ENCODE data around the gene ATP1B3. TPM values are rescaled to one million over a fixed set of nuclear protein-coding genes. Genes with fewer than 3 reads are reported as not detected.
"Not testable (repeated sequence)": the region's sequence is repeated elsewhere in the genome, so short reads cannot be mapped to it uniquely, and the experiment has no call there.

Gene ATP1B3
- total RNA-seq, 5 donors from 2014 or later (not counting 1 experiment from before 2014, with no cell fraction given), result 28.7 to 41.4 (median 35.3) TPM

DNA sequence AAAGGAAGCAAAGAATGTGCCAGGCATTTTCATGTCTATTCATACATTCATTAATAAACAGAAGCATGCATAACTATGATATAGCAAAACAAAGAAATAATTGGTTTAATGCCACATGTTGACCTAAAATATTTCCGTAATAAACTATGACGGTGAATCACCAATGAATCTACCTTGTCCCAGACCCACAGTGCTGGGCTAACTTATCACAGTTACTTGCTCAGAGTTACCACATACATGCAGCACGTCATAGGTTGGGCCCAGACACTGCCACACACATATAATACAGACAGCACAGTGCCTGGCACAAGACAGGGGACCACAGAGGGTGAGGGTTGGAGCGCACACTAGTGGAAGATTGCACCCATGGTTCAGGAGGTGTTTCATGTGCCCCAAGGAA lies 86.9 kb downstream of the ATP1B3 start:
- Histone ChIP-seq H3K27me3 (replicated peaks in 1 of 2; ENCODE audit: control insufficient read depth in 2 of 2, extremely low read depth in 1 of 2, insufficient read depth in 2 of 2, low read length in 1 of 2) (no peaks in the 10 kb centered on the region), H3K27ac (ENCODE audit: low read length) (no peak overlapping the region), H3K36me3 (ENCODE audit: control insufficient read depth in 2 of 2, extremely low read depth in 1 of 2, insufficient read depth in 1 of 2, low read length in 1 of 2) (peaks cover 0 to 21% of the 10 kb centered on the region in 2 donors), H3K4me1 (ENCODE audit: control insufficient read depth in 1 of 2, extremely low read depth in 1 of 2, insufficient read depth in 2 of 2, low read length in 2 of 2) (no peaks in the 10 kb centered on the region), H3K9me3 (no peaks in the 10 kb centered on the region), H3K4me3 (ENCODE audit: control insufficient read depth in 1 of 2, extremely low read depth in 1 of 2, low read length in 1 of 2) (no peak overlapping the region)
- 100% methylated on average over 2 of the region's 4 CpGs for WGBS (ENCODE audit: insufficient coverage)
- Mint-ChIP-seq H3K4me3 (no peak overlapping the region), H3K9me3 (no peaks in the 10 kb centered on the region), H3K27me3 (no peaks in the 10 kb centered on the region), H3K4me1 (no peaks in the 10 kb centered on the region), H3K36me3 (peaks cover 29% of the 10 kb centered on the region), H3K27ac (no peak overlapping the region)
- CTCF ChIA-PET, result interaction anchor here (0.6 to 0.7 kb wide), 3 partner anchors 9 to 1105 kb away, joined by 3 to 5 read pairs (median 4); no protein-coding TSS in a partner anchor
- POLR2A ChIA-PET, result no interaction called here
- ATAC-seq (replicated peaks in 1 of 4) (no peak), DNase-seq (no peak)

DNA sequence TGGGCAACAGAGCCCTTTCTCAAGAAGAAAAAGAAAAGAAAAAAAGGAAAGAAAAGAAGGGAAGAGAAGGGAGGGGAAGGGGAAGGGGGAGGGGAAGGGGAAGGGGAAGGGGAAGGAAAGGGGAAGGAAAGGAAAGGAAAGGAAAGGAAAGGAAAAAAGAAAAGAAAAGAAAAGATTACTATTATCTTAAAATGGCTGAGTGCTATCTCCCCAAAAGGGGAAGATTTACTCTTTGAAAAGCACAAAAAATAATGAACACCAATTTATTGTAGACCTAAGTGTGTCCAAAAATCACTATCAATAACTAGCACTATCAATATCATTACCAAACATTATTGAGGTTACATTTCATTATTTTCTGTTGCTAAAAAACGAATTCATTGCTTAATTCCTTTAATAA lies 89.0 kb downstream of the ATP1B3 start:
- POLR2A ChIA-PET, result no interaction called here
- no peak overlapping the region for H3K27ac Mint-ChIP-seq
- H3K36me3 Mint-ChIP-seq, result peaks cover 22% of the 10 kb centered on the region
- ATAC-seq (replicated peaks in 1 of 4) (no peak), DNase-seq (no peak)
- no peaks in the 10 kb centered on the region for H3K4me1 Mint-ChIP-seq
- WGBS (ENCODE audit: insufficient coverage), result no CpG with 5 or more reads among the region's 1 CpG
- H3K9me3 Mint-ChIP-seq, result no peaks in the 10 kb centered on the region
- H3K27ac ChIP-seq (ENCODE audit: low read length), result no peak overlapping the region
- CTCF ChIA-PET, result interaction anchor here in 1 of 2 donors (0.7 to 1.1 kb wide), 2 partner anchors 7 to 315 kb away, joined by 3 read pairs; no protein-coding TSS in a partner anchor
- no peak overlapping the region for H3K4me3 Mint-ChIP-seq
- no peaks in the 10 kb centered on the region for H3K27me3 ChIP-seq (replicated peaks in 1 of 2; ENCODE audit: control insufficient read depth in 2 of 2, extremely low read depth in 1 of 2, insufficient read depth in 2 of 2, low read length in 1 of 2)
- no peaks in the 10 kb centered on the region for H3K4me1 ChIP-seq (ENCODE audit: control insufficient read depth in 1 of 2, extremely low read depth in 1 of 2, insufficient read depth in 2 of 2, low read length in 2 of 2)
- peaks cover 6 to 9% of the 10 kb centered on the region in 2 donors for H3K36me3 ChIP-seq (ENCODE audit: control insufficient read depth in 2 of 2, extremely low read depth in 1 of 2, insufficient read depth in 1 of 2, low read length in 1 of 2)
- no peaks in the 10 kb centered on the region for H3K27me3 Mint-ChIP-seq
- no peak overlapping the region for H3K4me3 ChIP-seq (ENCODE audit: control insufficient read depth in 1 of 2, extremely low read depth in 1 of 2, low read length in 1 of 2)
- H3K9me3 ChIP-seq, result no peaks in the 10 kb centered on the region

DNA sequence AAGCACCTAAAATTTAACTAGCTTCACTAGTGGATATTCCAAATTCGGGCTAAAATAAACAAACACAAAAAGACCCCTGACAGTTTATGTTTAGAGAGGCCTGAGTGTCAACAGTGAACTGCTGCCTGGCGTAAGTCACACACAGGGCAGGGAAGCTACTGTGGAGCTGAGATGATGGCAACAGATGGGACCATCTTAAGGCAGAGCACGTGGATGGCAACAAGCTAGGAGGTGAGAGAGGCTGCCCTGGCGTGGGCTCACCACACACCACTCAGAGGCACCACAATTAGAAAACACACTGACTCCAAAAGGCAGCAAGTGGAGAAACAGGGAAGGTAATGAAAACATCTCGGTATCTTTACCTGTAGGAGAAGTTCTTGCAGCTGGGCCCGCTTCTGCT lies 93.3 kb downstream of the ATP1B3 start:
- H3K36me3 Mint-ChIP-seq, result peaks cover 25% of the 10 kb centered on the region
- CTCF ChIA-PET, result no interaction called here
- H3K4me3 Mint-ChIP-seq, result no peak overlapping the region
- Histone ChIP-seq H3K4me3 (ENCODE audit: control insufficient read depth in 1 of 2, extremely low read depth in 1 of 2, low read length in 1 of 2) (no peak overlapping the region), H3K36me3 (ENCODE audit: control insufficient read depth in 2 of 2, extremely low read depth in 1 of 2, insufficient read depth in 1 of 2, low read length in 1 of 2) (peaks cover 2 to 6% of the 10 kb centered on the region in 2 donors), H3K27me3 (replicated peaks in 1 of 2; ENCODE audit: control insufficient read depth in 2 of 2, extremely low read depth in 1 of 2, insufficient read depth in 2 of 2, low read length in 1 of 2) (no peaks in the 10 kb centered on the region), H3K4me1 (ENCODE audit: control insufficient read depth in 1 of 2, extremely low read depth in 1 of 2, insufficient read depth in 2 of 2, low read length in 2 of 2) (no peaks in the 10 kb centered on the region), H3K9me3 (no peaks in the 10 kb centered on the region), H3K27ac (ENCODE audit: low read length) (no peak overlapping the region)
- H3K27me3 Mint-ChIP-seq, result no peaks in the 10 kb centered on the region
- H3K4me1 Mint-ChIP-seq, result no peaks in the 10 kb centered on the region
- no peak for ATAC-seq (replicated peaks in 1 of 4)
- WGBS (ENCODE audit: insufficient coverage), result 100% methylated on average over 1 of the region's 6 CpGs
- POLR2A ChIA-PET, result no interaction called here
- H3K27ac Mint-ChIP-seq, result no peak overlapping the region
- H3K9me3 Mint-ChIP-seq, result no peaks in the 10 kb centered on the region
- DNase-seq, result no peak

DNA sequence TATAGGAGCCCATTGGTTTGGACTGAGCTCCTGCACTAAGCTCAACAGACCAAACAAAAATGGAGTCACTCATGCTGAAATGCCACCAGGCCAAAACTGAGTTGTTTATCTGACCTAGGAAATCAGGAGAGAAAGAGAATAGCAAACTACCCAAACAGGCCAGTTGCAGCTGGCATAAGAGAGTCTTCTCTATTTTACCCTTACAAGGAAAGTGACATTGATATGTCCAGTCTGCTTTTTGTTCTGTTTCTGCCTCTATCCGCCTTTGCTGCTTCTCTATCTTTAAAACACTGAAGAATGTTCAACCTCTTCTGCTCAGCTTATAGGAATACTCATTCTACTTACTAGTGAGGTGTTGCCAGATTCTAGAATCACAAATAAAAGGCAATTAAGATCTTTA lies 95.1 kb downstream of the ATP1B3 start:
- H3K4me1 ChIP-seq (ENCODE audit: control insufficient read depth in 1 of 2, extremely low read depth in 1 of 2, insufficient read depth in 2 of 2, low read length in 2 of 2), result no peaks in the 10 kb centered on the region
- peaks cover 2 to 6% of the 10 kb centered on the region in 2 donors for H3K36me3 ChIP-seq (ENCODE audit: control insufficient read depth in 2 of 2, extremely low read depth in 1 of 2, insufficient read depth in 1 of 2, low read length in 1 of 2)
- no peaks in the 10 kb centered on the region for H3K27me3 Mint-ChIP-seq
- no CpG with 5 or more reads among the region's 1 CpG for WGBS (ENCODE audit: insufficient coverage)
- no peak overlapping the region for H3K27ac ChIP-seq (ENCODE audit: low read length)
- no peaks in the 10 kb centered on the region for H3K9me3 ChIP-seq
- peaks cover 31% of the 10 kb centered on the region for H3K36me3 Mint-ChIP-seq
- ATAC-seq (replicated peaks in 1 of 4), result no peak
- ChIA-PET POLR2A (interaction anchor here in 1 of 2 donors (0.6 kb wide), 1 partner anchor 170 kb away, joined by 4 read pairs; no protein-coding TSS in a partner anchor), CTCF (no interaction called here)
- H3K27me3 ChIP-seq (replicated peaks in 1 of 2; ENCODE audit: control insufficient read depth in 2 of 2, extremely low read depth in 1 of 2, insufficient read depth in 2 of 2, low read length in 1 of 2), result no peaks in the 10 kb centered on the region
- H3K27ac Mint-ChIP-seq, result no peak overlapping the region
- no peaks in the 10 kb centered on the region for H3K9me3 Mint-ChIP-seq
- no peak overlapping the region for H3K4me3 Mint-ChIP-seq
- H3K4me3 ChIP-seq (ENCODE audit: control insufficient read depth in 1 of 2, extremely low read depth in 1 of 2, low read length in 1 of 2), result no peak overlapping the region
- no peak for DNase-seq
- no peaks in the 10 kb centered on the region for H3K4me1 Mint-ChIP-seq

DNA sequence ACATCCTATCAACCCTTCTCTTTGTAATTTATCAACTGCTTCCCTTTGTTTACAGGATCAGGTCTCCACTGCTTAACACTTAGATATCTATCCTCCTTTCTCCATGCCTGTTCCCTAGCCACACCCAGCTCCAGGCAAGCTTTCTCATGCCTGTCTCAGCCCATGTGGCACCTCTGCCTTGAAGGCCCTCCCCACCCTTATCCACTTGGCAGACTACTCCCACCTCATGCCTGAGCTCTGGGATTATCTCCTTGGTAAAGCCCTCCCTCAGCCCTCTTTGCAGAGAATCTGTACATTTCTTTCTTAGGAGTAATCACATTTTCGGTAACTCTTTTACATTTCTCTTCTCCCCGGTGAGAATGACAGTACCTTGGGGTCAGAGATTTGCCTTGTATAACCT lies 96.0 kb downstream of the ATP1B3 start:
- ChIA-PET POLR2A (interaction anchor here in 1 of 2 donors (0.7 kb wide), 1 partner anchor 175 kb away, joined by 3 read pairs; no protein-coding TSS in a partner anchor), CTCF (interaction anchor here in 1 of 2 donors (0.7 kb wide), 1 partner anchor 7 kb away, joined by 3 read pairs; no protein-coding TSS in a partner anchor)
- Mint-ChIP-seq H3K36me3 (peaks cover 31% of the 10 kb centered on the region), H3K4me3 (no peak overlapping the region), H3K4me1 (no peaks in the 10 kb centered on the region), H3K9me3 (no peaks in the 10 kb centered on the region), H3K27ac (no peak overlapping the region), H3K27me3 (no peaks in the 10 kb centered on the region)
- Histone ChIP-seq H3K36me3 (ENCODE audit: control insufficient read depth in 2 of 2, extremely low read depth in 1 of 2, insufficient read depth in 1 of 2, low read length in 1 of 2) (peaks cover 2 to 6% of the 10 kb centered on the region in 2 donors), H3K4me3 (ENCODE audit: control insufficient read depth in 1 of 2, extremely low read depth in 1 of 2, low read length in 1 of 2) (no peak overlapping the region), H3K4me1 (ENCODE audit: control insufficient read depth in 1 of 2, extremely low read depth in 1 of 2, insufficient read depth in 2 of 2, low read length in 2 of 2) (no peaks in the 10 kb centered on the region), H3K27ac (ENCODE audit: low read length) (no peak overlapping the region), H3K9me3 (no peaks in the 10 kb centered on the region), H3K27me3 (replicated peaks in 1 of 2; ENCODE audit: control insufficient read depth in 2 of 2, extremely low read depth in 1 of 2, insufficient read depth in 2 of 2, low read length in 1 of 2) (no peaks in the 10 kb centered on the region)
- DNase-seq (no peak), ATAC-seq (replicated peaks in 1 of 4) (no peak)
- no CpG with 5 or more reads among the region's 2 CpGs for WGBS (ENCODE audit: insufficient coverage)

DNA sequence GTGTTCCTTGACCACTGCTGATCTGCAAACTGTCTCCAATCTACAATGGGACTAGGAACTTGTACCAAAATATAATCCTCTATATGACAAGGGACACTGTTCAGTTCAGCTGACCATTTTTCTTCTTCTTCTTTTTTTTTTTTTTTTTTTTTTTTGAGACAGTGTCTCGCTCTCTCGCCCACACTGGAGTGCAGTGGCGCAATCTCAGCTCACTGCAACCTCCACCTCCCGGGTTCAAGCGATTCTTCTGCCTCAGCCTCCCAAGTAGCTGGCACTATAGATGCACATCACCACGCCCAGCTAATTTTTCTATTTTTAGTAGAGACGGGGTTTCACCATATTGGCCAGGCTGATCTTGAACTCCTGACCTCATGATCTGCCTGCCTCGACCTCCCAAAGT lies 98.3 kb downstream of the ATP1B3 start:
- H3K27ac Mint-ChIP-seq; H3K36me3 ChIP-seq (ENCODE audit: control insufficient read depth in 2 of 2, extremely low read depth in 1 of 2, insufficient read depth in 1 of 2, low read length in 1 of 2); H3K9me3 ChIP-seq; H3K27me3 ChIP-seq (replicated peaks in 1 of 2; ENCODE audit: control insufficient read depth in 2 of 2, extremely low read depth in 1 of 2, insufficient read depth in 2 of 2, low read length in 1 of 2); H3K4me3 ChIP-seq (ENCODE audit: control insufficient read depth in 1 of 2, extremely low read depth in 1 of 2, low read length in 1 of 2); H3K27me3 Mint-ChIP-seq; H3K4me1 ChIP-seq (ENCODE audit: control insufficient read depth in 1 of 2, extremely low read depth in 1 of 2, insufficient read depth in 2 of 2, low read length in 2 of 2); H3K9me3 Mint-ChIP-seq; H3K4me3 Mint-ChIP-seq; DNase-seq; ATAC-seq (replicated peaks in 1 of 4); H3K27ac ChIP-seq (ENCODE audit: low read length); H3K4me1 Mint-ChIP-seq: not testable (repeated sequence)
- 96% methylated on average over 5 of the region's 8 CpGs for WGBS (ENCODE audit: insufficient coverage)
- peaks cover 31% of the 10 kb centered on the region for H3K36me3 Mint-ChIP-seq
- CTCF ChIA-PET, result interaction anchor here in 1 of 2 donors (0.7 kb wide), 1 partner anchor 364 kb away, joined by 4 read pairs; no protein-coding TSS in a partner anchor
- POLR2A ChIA-PET, result interaction anchor here in 1 of 2 donors (0.7 kb wide), 1 partner anchor 305 kb away, joined by 8 read pairs; no protein-coding TSS in a partner anchor

All from T-cell (primary cell).